GM12891 (cell line): Measurements from ENCODE around the gene ERICH2.

Experiments
- PAX5 ChIP-seq: IDR thresholded peaks from 2 replicates; pipeline ENCODE4 v1.6.1; 2011; ENCODE audit warnings: low read length, moderate library complexity, mild to moderate bottlenecking; ENCODE audit not compliant: insufficient read depth, severe bottlenecking
- POLR2A ChIP-seq: IDR thresholded peaks from 2 replicates; pipeline ENCODE4 v1.6.1; 2011; ENCODE audit warnings: low read depth, low read length, control low read depth
- POLR2AphosphoS5 ChIP-seq: IDR thresholded peaks from 2 replicates; pipeline ENCODE4 v1.6.1; 2011; ENCODE audit warnings: low read depth, low read length, control low read depth
- TAF1 ChIP-seq: IDR thresholded peaks from 2 replicates; pipeline ENCODE4 v1.6.1; 2011; ENCODE audit warnings: low read depth, low read length, control low read depth

DNA sequence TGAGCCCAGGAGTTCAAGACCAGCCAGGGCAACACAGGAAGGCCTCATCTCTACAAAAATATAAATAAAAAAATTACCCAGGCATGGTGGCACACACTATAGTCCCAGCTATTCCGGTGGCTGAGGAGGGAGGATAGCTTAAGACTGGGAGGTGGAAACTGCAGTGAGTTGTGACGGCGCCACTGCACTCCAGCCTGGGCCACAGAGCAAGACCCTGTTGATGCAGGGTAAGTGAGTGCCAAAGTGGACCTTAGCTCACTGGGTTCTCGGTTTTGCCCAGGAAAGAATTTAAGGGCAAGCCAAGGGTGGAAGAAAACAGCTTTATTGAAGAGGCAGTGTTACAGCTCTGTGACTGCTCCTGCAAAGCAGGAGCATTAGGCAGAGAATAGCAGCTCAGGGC is 6.9 kb upstream of the ERICH2 start:
- TF ChIP-seq POLR2A (no peak), POLR2AphosphoS5 (no peak), TAF1 (no peak), PAX5 (no peak)
